ELF-1 (cell line): Measurements from ENCODE around the gene TMEM30A.

Experiments used
- DNase-seq: peaks from one replicate; pipeline ENCODE4 v3.0.0-alpha.2; 2016; ENCODE audit warnings: low read depth, low spot score

The TMEM30A gene

GRCh38 chr6:75291744-75292143 lies 7.2 kb upstream of the TMEM30A start:
- no peak for DNase-seq

GRCh38 chr6:75291331-75291730 lies 6.7 kb upstream of the TMEM30A start:
- no peak for DNase-seq

DNA sequence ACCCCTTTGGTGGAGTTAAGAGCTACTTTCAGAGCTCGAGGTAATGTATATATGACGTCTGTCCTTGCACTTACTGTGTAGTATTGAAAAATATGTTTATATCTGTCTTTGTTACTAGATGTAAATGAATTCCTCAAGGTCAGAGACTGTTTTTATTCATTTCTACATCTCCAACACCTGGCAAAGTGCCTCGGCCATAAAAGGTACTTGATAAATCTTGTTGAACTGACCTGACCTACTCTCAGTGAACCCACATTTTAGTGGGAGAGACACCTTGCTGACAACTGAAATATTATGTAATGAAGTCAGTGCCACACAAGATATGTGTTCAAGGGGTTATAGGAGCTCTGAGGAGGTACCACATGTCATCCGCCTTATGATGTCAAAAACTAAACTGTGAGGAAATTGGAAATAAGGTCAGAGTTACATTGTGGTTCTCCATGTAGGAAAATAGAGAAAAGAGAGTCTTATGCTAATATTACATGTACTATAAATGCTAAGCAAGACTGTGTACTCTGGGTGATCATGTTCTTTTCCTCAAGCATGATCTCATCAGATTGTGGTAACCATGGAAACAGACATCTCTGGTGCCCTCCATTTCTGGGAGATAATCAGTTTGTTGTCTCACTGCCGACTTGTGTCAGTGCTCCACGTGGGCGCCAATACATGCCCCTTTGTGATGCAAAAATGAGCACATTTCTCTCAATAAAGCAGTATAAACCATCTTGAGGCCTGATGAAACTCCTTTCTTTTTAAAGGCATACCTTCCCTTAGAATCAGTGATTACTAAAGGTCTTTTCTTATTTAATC lies 5.7 kb upstream of the TMEM30A start:
- no peak for DNase-seq

DNA sequence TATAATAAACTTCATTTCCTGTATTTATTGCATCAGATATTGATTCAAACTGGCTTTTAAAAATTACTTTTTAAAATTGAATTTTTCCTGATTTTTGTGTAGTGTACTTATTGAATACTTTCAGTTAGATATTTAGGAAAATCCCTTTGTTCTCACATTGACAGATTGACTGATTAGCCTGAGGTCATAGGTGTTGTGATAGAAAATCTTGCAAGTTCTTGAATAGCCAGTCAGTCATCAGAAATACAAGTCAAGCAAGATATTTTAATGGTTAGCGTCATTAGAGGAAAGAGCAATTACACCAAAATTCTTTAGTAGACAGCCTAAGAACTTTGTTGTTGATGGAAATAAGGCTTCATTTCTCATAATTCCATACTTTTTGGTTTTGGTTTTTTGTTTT lies 3.4 kb upstream of the TMEM30A start:
- no peak for DNase-seq

GRCh38 chr6:75287424-75287823 lies 2.8 kb upstream of the TMEM30A start:
- no peak for DNase-seq

DNA sequence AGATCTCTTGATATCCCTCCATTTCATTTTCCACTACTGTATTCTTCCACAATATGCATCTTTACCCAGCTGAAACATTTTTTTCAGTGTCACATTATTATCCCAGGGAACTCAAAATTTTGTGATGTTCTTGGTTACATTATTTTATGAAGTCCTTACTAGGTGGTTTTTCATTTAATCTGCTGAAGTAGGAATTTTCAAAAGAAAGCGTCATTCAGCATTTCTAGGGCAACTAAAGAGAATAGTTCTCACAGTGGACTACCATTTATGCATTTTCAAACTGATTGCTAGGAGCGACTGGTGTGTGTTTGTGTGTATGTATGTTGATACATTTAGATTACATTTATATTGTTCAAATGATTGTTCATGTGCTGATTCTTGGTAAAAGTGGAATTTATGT lies 2.4 kb upstream of the TMEM30A start:
- DNase-seq: no peak

- no peak for DNase-seq
These were observed 669 bp upstream of the TMEM30A start for GRCh38 chr6:75285283-75285639.

DNA sequence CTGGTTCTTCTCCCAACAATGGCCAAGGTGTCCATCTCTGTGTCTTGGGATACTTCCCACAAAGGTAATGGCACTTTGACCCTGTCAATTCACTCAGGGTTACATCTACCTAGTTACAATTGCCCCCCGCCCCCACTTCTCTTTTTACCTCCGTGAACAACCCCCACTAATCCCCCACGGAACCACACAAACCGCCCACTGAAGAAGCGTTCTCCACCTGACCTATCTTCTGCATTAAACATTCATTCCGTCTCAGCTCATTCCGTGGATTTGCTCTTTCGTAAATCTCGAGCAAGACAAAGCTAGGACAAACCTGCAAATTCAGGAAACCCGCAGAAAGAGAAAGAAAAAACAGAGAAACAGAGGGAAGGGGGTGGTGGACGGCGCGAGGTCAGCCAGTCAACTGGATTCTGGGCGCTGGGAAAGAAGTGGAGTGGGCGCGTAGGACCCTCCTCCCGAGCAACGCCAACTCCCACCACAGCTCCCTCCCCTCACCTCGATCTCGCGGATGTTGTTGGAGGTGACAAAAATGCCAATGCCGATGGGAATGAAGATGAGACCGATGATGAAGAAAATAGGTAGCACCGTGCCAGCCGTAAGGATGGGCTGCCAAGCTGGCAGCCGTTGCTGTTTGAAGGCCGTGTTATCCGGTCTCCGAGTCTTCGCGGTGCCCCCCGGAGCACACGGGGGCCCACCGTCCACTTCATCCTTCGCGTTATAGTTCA lies 523 bp downstream of the TMEM30A start:
- DNase-seq: no peak

DNA sequence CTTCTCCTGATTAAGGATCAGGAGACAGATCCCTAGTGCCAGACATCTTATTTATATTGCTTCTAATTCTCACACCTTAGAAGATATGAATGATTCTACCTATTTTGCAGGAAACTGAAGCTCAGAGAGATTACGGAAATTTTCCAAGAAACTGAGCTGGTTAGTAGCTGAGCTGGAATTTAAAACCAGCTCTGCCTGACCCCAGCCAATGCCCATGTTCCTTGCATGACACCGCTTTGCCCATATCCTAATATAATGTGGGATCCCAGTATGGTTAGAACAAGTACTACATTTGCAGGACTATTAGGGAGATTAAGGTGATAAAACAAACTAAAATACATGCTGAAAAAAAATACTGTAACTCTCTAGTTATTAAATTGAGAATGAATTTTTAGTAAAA lies 1.9 kb downstream of the TMEM30A start:
- no peak for DNase-seq

- DNase-seq: no peak
These were observed 2.9 kb downstream of the TMEM30A start for GRCh38 chr6:75281653-75282052.

GRCh38 chr6:75280131-75280855 lies 4.3 kb downstream of the TMEM30A start:
- DNase-seq: no peak

- no peak for DNase-seq
These were observed 5.2 kb downstream of the TMEM30A start for GRCh38 chr6:75279418-75279817.

DNA sequence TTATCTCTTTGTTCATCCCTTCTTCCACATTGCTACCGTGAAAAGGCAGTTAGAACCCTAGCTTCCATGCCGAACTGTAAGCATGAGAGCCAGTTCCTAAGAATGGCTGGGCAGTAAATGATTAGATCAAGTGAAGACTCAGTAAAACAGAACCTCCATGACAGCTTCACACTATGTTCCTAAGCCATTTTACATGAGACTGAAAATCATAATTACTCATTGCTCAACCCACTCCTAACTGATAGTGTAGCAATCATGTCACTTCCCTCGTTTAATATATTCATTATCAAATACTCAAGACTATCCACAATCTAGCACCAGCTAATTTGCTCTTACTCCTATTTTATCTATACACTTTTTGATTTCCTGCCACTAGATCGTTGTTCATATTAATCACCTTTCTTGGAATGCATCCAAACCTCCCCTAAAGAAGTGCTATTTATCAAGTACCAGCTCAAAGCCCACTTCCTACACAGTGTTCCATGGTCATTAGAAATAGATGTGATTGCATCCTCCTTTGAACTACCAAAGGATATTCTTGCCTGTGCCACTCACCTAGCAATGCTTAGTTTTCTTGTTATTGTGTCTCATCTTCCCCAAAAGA lies 6.0 kb downstream of the TMEM30A start:
- DNase-seq: no peak

DNA sequence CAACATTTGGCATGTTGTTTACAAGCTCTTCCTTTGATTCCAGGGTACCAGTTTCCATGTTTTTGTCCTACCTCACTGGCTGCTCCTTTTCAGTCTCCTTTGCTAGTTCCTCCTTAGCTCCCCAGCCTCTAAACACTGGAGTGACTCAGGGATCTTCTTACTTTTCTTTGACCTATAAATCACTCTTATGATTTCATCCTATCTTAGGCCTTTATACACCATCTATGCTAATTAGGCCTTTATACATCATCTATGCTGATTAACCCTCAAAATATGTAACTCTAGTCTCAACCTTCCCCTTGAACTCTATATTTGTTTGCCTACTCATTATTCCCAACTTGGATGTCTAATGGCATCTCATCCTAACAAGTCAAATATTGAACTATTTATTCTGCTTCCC lies 9.5 kb downstream of the TMEM30A start:
- DNase-seq: no peak

- DNase-seq: no peak
These were observed 11.6 kb downstream of the TMEM30A start for GRCh38 chr6:75273009-75273408.

- no peak for DNase-seq
These were observed 12.3 kb downstream of the TMEM30A start for GRCh38 chr6:75272145-75272840.

DNA sequence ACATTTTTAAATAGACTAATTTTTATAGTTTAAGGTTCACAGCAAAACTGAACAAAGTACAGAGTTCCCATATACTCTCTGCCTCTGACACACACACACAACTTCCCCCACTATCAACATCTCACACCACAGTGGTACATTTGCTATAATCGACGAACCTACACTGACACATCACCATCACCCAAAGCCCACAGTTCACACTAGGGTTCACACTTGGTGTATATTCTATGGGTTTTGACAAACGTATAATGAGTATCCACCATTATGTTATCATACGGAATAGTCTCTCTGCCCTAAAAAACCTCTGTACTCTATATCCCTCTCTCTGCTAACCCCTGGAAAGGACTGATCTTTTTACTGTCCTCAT lies 15.6 kb downstream of the TMEM30A start:
- no peak for DNase-seq

DNA sequence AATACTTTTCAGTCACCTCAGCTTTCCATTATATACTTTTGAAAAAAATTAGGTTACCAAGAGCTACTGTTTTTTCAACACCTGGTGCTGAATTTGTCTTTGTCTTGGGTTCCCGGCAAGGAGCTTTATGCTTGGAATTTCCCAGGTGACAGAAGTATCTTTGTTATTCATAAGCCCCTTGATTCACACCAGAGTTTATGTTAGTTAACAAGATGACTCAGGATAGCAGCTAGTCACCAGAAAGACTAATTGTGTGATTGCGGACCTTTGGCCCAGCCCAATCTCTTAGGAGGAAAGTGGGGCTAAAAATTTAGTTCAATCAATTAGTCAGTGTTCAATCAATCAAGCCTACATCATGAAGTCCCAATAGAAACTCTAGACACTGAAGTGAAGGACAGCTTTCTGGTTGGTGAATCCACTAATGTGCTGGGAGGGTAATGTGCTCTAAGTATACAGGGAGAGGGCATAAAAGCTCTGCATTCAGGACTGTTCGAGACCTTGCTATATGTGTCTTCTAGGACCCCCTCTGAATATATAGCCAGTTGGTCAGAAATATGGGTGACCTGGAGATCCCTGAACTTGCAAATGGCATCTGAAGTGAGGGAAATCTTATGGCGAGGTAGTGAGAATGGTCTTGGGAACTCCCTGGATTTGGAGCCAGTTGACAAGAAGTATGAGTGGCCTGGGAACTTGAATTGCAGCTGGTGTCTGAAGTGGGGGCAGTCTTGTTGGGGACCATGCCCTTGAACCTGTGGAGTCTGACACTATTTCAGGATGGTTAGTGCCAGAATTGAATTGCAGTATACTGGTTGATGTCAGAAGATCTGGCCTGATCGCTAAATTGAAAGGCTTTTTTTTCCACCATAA lies 16.2 kb downstream of the TMEM30A start:
- DNase-seq: peak; percentile 55

GRCh38 chr6:75267461-75267860 lies 17.1 kb downstream of the TMEM30A start:
- DNase-seq: no peak

- DNase-seq: no peak
These were observed 17.8 kb downstream of the TMEM30A start for GRCh38 chr6:75266716-75267291.
